HUDEP-2 (cell line): ENCODE results near the gene HPS5.

Source experiments
- DNase-seq, 76 experiments: peaks; one replicate each; lab custom pipeline; 2025; ENCODE audit not compliant: unreplicated experiment in 76 of 76; lab: John Stamatoyannopoulos, UW

Gene HPS5

GRCh38 chr11:18243783-18244362 is 78.1 kb downstream of the HPS5 start:
- peak in 59 of 76 experiments; percentile 2 to 73 (median 32) for DNase-seq

DNA sequence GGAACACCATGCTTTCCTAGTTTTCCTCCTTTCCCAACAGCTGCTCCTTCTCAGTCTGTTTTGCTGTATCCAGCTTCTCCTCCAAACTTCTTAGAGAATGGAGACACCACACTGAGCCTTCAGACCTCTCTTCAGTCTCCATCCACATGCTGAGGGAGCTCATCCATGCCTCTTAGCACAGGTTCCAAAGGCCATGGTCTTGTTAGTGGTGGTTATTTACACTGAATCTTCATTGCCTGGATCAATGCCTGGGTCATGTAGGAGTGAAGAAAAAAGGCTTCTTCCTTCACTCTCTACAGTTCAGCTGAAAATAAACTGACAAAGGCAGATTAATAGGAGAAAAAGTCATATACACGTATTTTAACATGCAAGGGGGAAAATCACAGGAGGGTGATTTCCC is 82.3 kb downstream of the HPS5 start:
- DNase-seq: no peak

DNA sequence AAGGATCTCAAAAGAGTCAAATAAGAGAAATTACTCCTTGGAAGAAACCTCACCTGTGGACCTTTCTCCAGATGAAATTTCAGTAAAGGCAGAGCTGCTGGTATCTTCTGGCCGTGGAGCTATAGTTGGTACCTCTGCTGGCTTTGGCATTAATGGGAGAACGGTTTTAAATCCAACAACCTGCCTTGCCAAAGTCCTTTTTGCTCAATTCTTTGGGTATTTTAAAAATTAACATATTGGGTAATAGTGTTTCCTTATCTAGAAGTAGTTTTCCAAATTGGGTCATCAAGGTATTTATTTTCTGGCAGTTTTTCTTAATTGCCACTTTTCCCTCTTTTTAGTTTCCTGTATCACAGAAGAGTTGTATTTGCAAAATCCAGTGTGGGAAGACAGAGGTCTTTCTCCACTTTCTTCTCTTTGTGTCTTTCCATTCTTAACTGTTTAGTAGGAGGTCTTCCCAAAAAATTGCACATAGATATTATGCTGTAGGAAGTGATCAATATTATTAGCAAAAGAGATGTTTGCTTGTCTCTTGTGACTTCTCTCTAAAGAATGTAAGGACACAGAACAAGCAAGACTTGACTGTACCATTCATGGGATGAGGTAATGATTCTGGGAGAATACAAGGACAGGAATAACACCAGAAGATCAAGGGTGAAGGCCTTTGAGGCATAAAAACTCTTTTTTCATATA is 85.1 kb downstream of the HPS5 start, which contains the start of gene SAA4:
TSS of gene SAA4 (minus strand) at position 139 of the 693 bp plus-strand sequence. CDS start 876 bp downstream, outside the sequence.
- no peak for DNase-seq

GRCh38 chr11:18235394-18236334 is 86.3 kb downstream of the HPS5 start:
- no peak for DNase-seq

GRCh38 chr11:18233912-18234311 is 88.0 kb downstream of the HPS5 start:
- no peak for DNase-seq

DNA sequence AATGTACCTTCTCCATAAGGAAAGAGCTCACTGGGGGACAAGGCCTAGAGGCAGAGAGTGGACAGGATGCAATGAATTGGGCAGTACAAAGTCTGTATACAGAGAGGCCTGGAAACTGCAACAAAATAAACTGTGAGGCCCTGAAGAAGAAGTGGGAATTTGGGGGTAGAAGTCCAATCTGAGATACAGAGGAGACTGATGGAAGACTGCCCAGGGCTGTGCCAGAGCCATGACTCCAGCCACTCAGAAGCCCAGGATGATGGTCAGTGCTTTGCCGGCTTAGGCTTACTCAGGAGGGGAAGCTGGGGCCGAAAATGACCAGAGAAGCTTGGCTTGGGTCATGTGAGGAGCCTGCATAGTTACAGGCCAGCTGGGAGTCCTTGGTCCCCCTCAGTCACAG is 91.1 kb downstream of the HPS5 start:
- no peak for DNase-seq

GRCh38 chr11:18229501-18229900 is 92.4 kb downstream of the HPS5 start:
- DNase-seq: no peak
